HepG2 (cell line): ENCODE data around the gene ZNF749. TPM values are rescaled to one million over a fixed set of nuclear protein-coding genes. Genes with fewer than 3 reads are reported as not detected.

Experiments
- CEBPG ChIP-seq: IDR thresholded peaks from 2 replicates; pipeline ENCODE4 v1.6.1; 2016
- CHD4 ChIP-seq: fragments of 200-600 bp; sonication (generic); IDR thresholded peaks from 2 replicates; pipeline ENCODE4 v1.7.0; 2017; ENCODE audit warnings: mild to moderate bottlenecking, low read length, borderline replicate concordance
- CSRNP2 ChIP-seq: sonication (generic); formaldehyde crosslinking; conservative IDR thresholded peaks from 2 replicates; pipeline ENCODE4 v1.8.0; 2022; ENCODE audit warnings: low read depth, missing genetic modification reagents
- GPN1 ChIP-seq: sonication (generic); formaldehyde crosslinking; IDR thresholded peaks from 2 replicates; pipeline ENCODE4 v1.5.1; 2020; ENCODE audit warnings: missing genetic modification reagents, borderline replicate concordance
- MED1 ChIP-seq: sonication (generic); formaldehyde crosslinking; IDR thresholded peaks from 2 replicates; pipeline ENCODE4 v1.4.0; 2020; ENCODE audit warnings: missing genetic modification reagents
- MYNN ChIP-seq: sonication (generic); formaldehyde crosslinking; IDR thresholded peaks from 2 replicates; pipeline ENCODE4 v1.4.0; 2020; ENCODE audit warnings: mild to moderate bottlenecking, low read depth, missing genetic modification reagents
- RARG ChIP-seq: sonication (generic); formaldehyde crosslinking; IDR thresholded peaks from 2 replicates; pipeline ENCODE4 v1.4.0; 2020; ENCODE audit warnings: low read depth, mild to moderate bottlenecking, missing genetic modification reagents
- RXRB ChIP-seq: IDR thresholded peaks from 2 replicates; pipeline ENCODE4 v1.6.1; 2016; ENCODE audit warnings: borderline replicate concordance, missing genetic modification reagents, missing compliant biosample characterization
- SAP130 ChIP-seq: IDR thresholded peaks from 2 replicates; pipeline ENCODE4 v1.6.1; 2016; ENCODE audit warnings: low read depth
- SMC3 ChIP-seq: IDR thresholded peaks from 2 replicates; pipeline ENCODE4 v1.6.1; 2011; ENCODE audit warnings: low read length, improper control_type of control experiment
- SOX13 ChIP-seq, 3 experiments: fragments of 450-650 bp in 1 of 3; sonication (generic) in 1 of 3; formaldehyde crosslinking in 1 of 3; IDR thresholded peaks in 2 of 3; conservative IDR thresholded peaks in 1 of 3; 2 replicates each; pipeline versions ENCODE4 v1.5.0 to v1.6.1; 2016 to 2020; ENCODE audit warnings: antibody characterized with exemption in 1 of 3, mild to moderate bottlenecking in 1 of 3, missing compliant biosample characterization in 1 of 3, missing genetic modification reagents in 1 of 3, moderate library complexity in 1 of 3
- TAF1 ChIP-seq: sonication (generic); formaldehyde crosslinking; IDR thresholded peaks from 2 replicates; pipeline ENCODE4 v1.4.0; 2020; ENCODE audit warnings: missing genetic modification reagents
- ZNF232 ChIP-seq: sonication (generic); formaldehyde crosslinking; IDR thresholded peaks from 2 replicates; pipeline ENCODE4 v1.4.0; 2020; ENCODE audit warnings: missing genetic modification reagents, borderline replicate concordance
- ZNF264 ChIP-seq: sonication (generic); formaldehyde crosslinking; IDR thresholded peaks from 2 replicates; pipeline ENCODE4 v1.4.0; 2020; ENCODE audit warnings: missing genetic modification reagents
- ZNF639 ChIP-seq: conservative IDR thresholded peaks from 2 replicates; pipeline ENCODE4 v1.6.1; 2018; ENCODE audit warnings: missing genetic modification reagents
- ZNF768 ChIP-seq: sonication (generic); formaldehyde crosslinking; IDR thresholded peaks from 2 replicates; pipeline ENCODE4 v1.4.0; 2020; ENCODE audit warnings: missing genetic modification reagents
- polyA plus RNA-seq, 8 experiments: library from polyadenylated mRNA; depleted of rRNA in 3 of 8; stranded (reverse) in 7 of 8; unstranded in 1 of 8; fragments of >200 nt; fragmentation: Illumina TruSeq in 4 of 8; extraction: Trizol in 4 of 8; gene quantifications; 2 replicates each; pipeline versions ENCODE4 v1.2.1 to v1.2.3, GENCODE V29; 2011 to 2016; ENCODE audit warnings: low read depth in 4 of 8, missing spikeins in 1 of 8, mixed read lengths in 1 of 8; ENCODE audit not compliant: insufficient read depth in 1 of 8
- total RNA-seq, 5 experiments: library from RNA; depleted of rRNA; stranded (reverse); fragments of >200 nt; fragmentation: Illumina TruSeq; extraction: Trizol; gene quantifications; 2 replicates each; pipeline ENCODE4 v1.2.3, GENCODE V29; 2016; ENCODE audit warnings: low read depth in 1 of 5
- TF ChIP-seq, protein P1 (sequence below): sonication (generic); formaldehyde crosslinking; IDR thresholded peaks from 2 replicates; pipeline ENCODE4 v1.4.0; 2020; ENCODE audit warnings: mild to moderate bottlenecking, low read depth, missing genetic modification reagents

The ZNF749 gene
- total and polyA plus RNA-seq, 2 of the 13 experiments (the other 11 are each of a cell fraction or from before 2014, with no cell fraction given) = 18.9 to 21.0 TPM

- TF ChIP-seq GPN1 (CRISPR knock-in tag) = no peak
- no peak for TF ChIP-seq CHD4
- 0 out of 2 replicates have a peak, but pooled peaks have one; percentile 26 for TF ChIP-seq TAF1 (CRISPR knock-in tag)
- no peak for TF ChIP-seq SMC3
- TF ChIP-seq CEBPG (CRISPR knock-in tag) = 0 out of 2 replicates have a peak, but pooled peaks have one; percentile 15
- TF ChIP-seq ZNF768 (CRISPR knock-in tag) = peak; percentile 22; the same call in 1 of the 2 replicates
- 0 out of 2 replicates have a peak, but pooled peaks have one; percentile 13 for TF ChIP-seq SAP130 (CRISPR knock-in tag)
- peak; percentile 54 for TF ChIP-seq RXRB (CRISPR knock-in tag)
- TF ChIP-seq RARG (CRISPR knock-in tag) = no peak
- TF ChIP-seq SOX13 (IDR thresholded peaks at IDR 0.05) = no peak
- peak in 1 of 2 experiments; percentile 53; a peak in 1 of 4 replicates for TF ChIP-seq SOX13 (CRISPR knock-in tag; conservative IDR thresholded peaks at IDR 0.05 in 1 of 2, IDR thresholded peaks at IDR 0.05 in 1 of 2)
- TF ChIP-seq ZNF639 = no peak
- no peak for TF ChIP-seq ZNF264 (CRISPR knock-in tag)
- TF ChIP-seq ZNF232 (CRISPR knock-in tag) = no peak
- TF ChIP-seq, protein P1, sequence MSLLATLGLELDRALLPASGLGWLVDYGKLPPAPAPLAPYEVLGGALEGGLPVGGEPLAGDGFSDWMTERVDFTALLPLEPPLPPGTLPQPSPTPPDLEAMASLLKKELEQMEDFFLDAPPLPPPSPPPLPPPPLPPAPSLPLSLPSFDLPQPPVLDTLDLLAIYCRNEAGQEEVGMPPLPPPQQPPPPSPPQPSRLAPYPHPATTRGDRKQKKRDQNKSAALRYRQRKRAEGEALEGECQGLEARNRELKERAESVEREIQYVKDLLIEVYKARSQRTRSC (CRISPR knock-in tag) = no peak
- TF ChIP-seq CSRNP2 = no peak
- TF ChIP-seq MYNN (CRISPR knock-in tag) = peak; percentile 98
- no peak for TF ChIP-seq MED1 (CRISPR knock-in tag)
These were observed 31.2 kb upstream of the ZNF749 start (continued) for GRCh38 chr19:57403737-57404563.
